ENCODE data around the gene KRTAP26-1. TPM values are rescaled to one million over a fixed set of nuclear protein-coding genes. Genes with fewer than 3 reads are reported as not detected.

Gene KRTAP26-1
- total and polyA plus RNA-seq, 2 experiments from 2014 or later = not detected

GRCh38 chr21:30289215-30289614 lies 30.9 kb downstream of the KRTAP26-1 start, which contains the start of gene KRTAP25-1:
Gene KRTAP25-1, minus strand, starts transcription at chr21:30289514. Its CDS starts 24 bp downstream, at chr21:30289490.
- Histone ChIP-seq H2AFZ (no peak within 1 kb of the TSS), H3K9me2 (replicated peaks; ENCODE audit: insufficient read depth) (no peaks in the 10 kb centered on the region), H3K36me3 (replicated peaks; ENCODE audit: insufficient read depth, low read depth) (no peaks in the 10 kb centered on the region), H3K4me2 (no peak within 1 kb of the TSS), H3K79me2 (no peaks in the 10 kb centered on the region), H3K4me1 (ENCODE audit: insufficient read depth) (no peaks in the 10 kb centered on the region), H3K27ac (no peak within 1 kb of the TSS), H3K4me3 (no peak within 1 kb of the TSS), H3K27me3 (no peaks in the 10 kb centered on the region), H3K9me3 (ENCODE audit: low read depth) (no peaks in the 10 kb centered on the region), H4K20me1 (ENCODE audit: insufficient read depth, poor library complexity, severe bottlenecking) (no peaks in the 10 kb centered on the region)
- no peak for DNase-seq (ENCODE audit: low spot score)
- 98% methylated on average over 2 of the region's 2 CpGs for WGBS (ENCODE audit: low lambda C conversion rate, missing lambda C conversion rate)
- TF ChIP-seq EZH2 (IDR thresholded peaks at IDR 0.05; ENCODE audit: borderline replicate concordance) = no peak
- no peak for TF ChIP-seq CTCF (IDR thresholded peaks at IDR 0.05; ENCODE audit: poor library complexity)
- no peak for TF ChIP-seq EZH2phosphoT487 (IDR thresholded peaks at IDR 0.05; ENCODE audit: low read depth, severe bottlenecking, unreplicated experiment)

GRCh38 chr21:30282850-30283249 lies 37.3 kb downstream of the KRTAP26-1 start, which contains the start of gene KRTAP24-1:
Gene KRTAP24-1, minus strand, starts transcription at chr21:30282950. Its CDS starts 18 bp downstream, at chr21:30282932.
- WGBS (ENCODE audit: low lambda C conversion rate, missing lambda C conversion rate) = 57% methylated on average over 3 of the region's 3 CpGs
- DNase-seq (ENCODE audit: low spot score) = no peak
- Histone ChIP-seq H3K9me3 (ENCODE audit: low read depth) (no peaks in the 10 kb centered on the region), H3K4me1 (ENCODE audit: insufficient read depth) (peaks cover 7% of the 10 kb centered on the region), H3K36me3 (replicated peaks; ENCODE audit: insufficient read depth, low read depth) (no peaks in the 10 kb centered on the region), H3K27ac (no peak within 1 kb of the TSS), H2AFZ (no peak within 1 kb of the TSS), H4K20me1 (ENCODE audit: insufficient read depth, poor library complexity, severe bottlenecking) (no peaks in the 10 kb centered on the region), H3K27me3 (no peaks in the 10 kb centered on the region), H3K4me2 (no peak within 1 kb of the TSS), H3K4me3 (no peak within 1 kb of the TSS), H3K79me2 (no peaks in the 10 kb centered on the region), H3K9me2 (replicated peaks; ENCODE audit: insufficient read depth) (no peaks in the 10 kb centered on the region)
- no peak for TF ChIP-seq EZH2 (IDR thresholded peaks at IDR 0.05; ENCODE audit: borderline replicate concordance)
- TF ChIP-seq CTCF (IDR thresholded peaks at IDR 0.05; ENCODE audit: poor library complexity) = no peak
- no peak for TF ChIP-seq EZH2phosphoT487 (IDR thresholded peaks at IDR 0.05; ENCODE audit: low read depth, severe bottlenecking, unreplicated experiment)

GRCh38 chr21:30271611-30272010 lies 48.5 kb downstream of the KRTAP26-1 start:
- no peak for TF ChIP-seq EZH2phosphoT487 (IDR thresholded peaks at IDR 0.05; ENCODE audit: low read depth, severe bottlenecking, unreplicated experiment)
- TF ChIP-seq CTCF (IDR thresholded peaks at IDR 0.05; ENCODE audit: poor library complexity) = no peak
- TF ChIP-seq EZH2 (IDR thresholded peaks at IDR 0.05; ENCODE audit: borderline replicate concordance) = no peak
- Histone ChIP-seq H2AFZ (no peak overlapping the region), H3K4me3 (no peak overlapping the region), H3K27me3 (no peaks in the 10 kb centered on the region), H3K4me1 (ENCODE audit: insufficient read depth) (peaks cover 8% of the 10 kb centered on the region), H3K27ac (peak overlapping the region; percentile 41), H3K36me3 (replicated peaks; ENCODE audit: insufficient read depth, low read depth) (no peaks in the 10 kb centered on the region), H3K9me3 (ENCODE audit: low read depth) (no peaks in the 10 kb centered on the region), H3K79me2 (no peaks in the 10 kb centered on the region), H3K4me2 (no peak overlapping the region), H3K9me2 (replicated peaks; ENCODE audit: insufficient read depth) (no peaks in the 10 kb centered on the region), H4K20me1 (ENCODE audit: insufficient read depth, poor library complexity, severe bottlenecking) (no peaks in the 10 kb centered on the region)
- DNase-seq (ENCODE audit: low spot score) = no peak
- 93% methylated on average over 1 of the region's 1 CpG for WGBS (ENCODE audit: low lambda C conversion rate, missing lambda C conversion rate)

Data from hepatocyte (in vitro differentiated cells).